ENCODE data around the gene RSU1.

- no peak for TF ChIP-seq EP300 (IDR thresholded peaks at IDR 0.05)
- TF ChIP-seq POLR2AphosphoS5 (IDR thresholded peaks at IDR 0.05) = no peak
- no peak for TF ChIP-seq CTCF (IDR thresholded peaks at IDR 0.05)
These were observed 233.8 kb downstream of the RSU1 start for GRCh38 chr10:16583382-16583781.

Measured in sigmoid colon (tissue), 4 donors.